Colonic mucosa (tissue), 4 donors: ENCODE results near the gene TAAR9. TPM values are rescaled to one million over a fixed set of nuclear protein-coding genes. Genes with fewer than 3 reads are reported as not detected.
"Not testable (repeated sequence)": the region's sequence is repeated elsewhere in the genome, so short reads cannot be mapped to it uniquely, and the experiment has no call there.

ENCODE experiments used
- DNase-seq: peaks from one replicate; pipeline ENCODE4 v3.0.0-alpha.2; 2020
- H3K27ac ChIP-seq: fragments of 200-600 bp; one replicate; pipeline ENCODE4 v1.8.0; 2021
- H3K27me3 ChIP-seq: fragments of 200-600 bp; one replicate; pipeline ENCODE4 v1.8.0; 2021
- H3K36me3 ChIP-seq: fragments of 200-600 bp; one replicate; pipeline ENCODE4 v1.8.0; 2021
- H3K4me1 ChIP-seq: fragments of 200-600 bp; one replicate; pipeline ENCODE4 v1.8.0; 2021; ENCODE audit warnings: mild to moderate bottlenecking
- H3K4me3 ChIP-seq: fragments of 200-600 bp; one replicate; pipeline ENCODE4 v1.8.0; 2021
- H3K9ac ChIP-seq, 2 donors: one replicate each; pipeline ENCODE4 v1.7.0; 2013; ENCODE audit warnings: control low read depth in 2 of 2, low read depth in 2 of 2, low read length in 2 of 2
- H3K9me3 ChIP-seq: fragments of 200-600 bp; one replicate; pipeline ENCODE4 v1.8.0; 2021
- intact Hi-C: fragments of 100-400 bp; cut with DNase I; formaldehyde crosslinking; loops from one replicate; pipeline ENCODE4 v1.14.1; 2022
- total RNA-seq, 2 donors: library from RNA; stranded (reverse); fragmentation: NEBNext Ultra II Directional in 1 of 2; extraction: Animal tissue kit (Norgen Biotek cat#: 25700) in 1 of 2; gene quantifications; one replicate each; pipeline ENCODE4 v1.2.1, GENCODE V29; 2021
- TF ChIP-seq, protein P1 (sequence below): fragments of 200-600 bp; IDR thresholded peaks from one replicate; pipeline ENCODE4 v1.8.0; 2022; ENCODE audit warnings: antibody characterized with exemption, mild to moderate bottlenecking
- donor health status: healthy.
- donor health status: DM: no; HTN: no; CAD: no.
- donor health status: DM: no; HTN: no; CAD: no.

TAAR9 gene
- total RNA-seq, 2 donors from 2014 or later: not detected

DNA sequence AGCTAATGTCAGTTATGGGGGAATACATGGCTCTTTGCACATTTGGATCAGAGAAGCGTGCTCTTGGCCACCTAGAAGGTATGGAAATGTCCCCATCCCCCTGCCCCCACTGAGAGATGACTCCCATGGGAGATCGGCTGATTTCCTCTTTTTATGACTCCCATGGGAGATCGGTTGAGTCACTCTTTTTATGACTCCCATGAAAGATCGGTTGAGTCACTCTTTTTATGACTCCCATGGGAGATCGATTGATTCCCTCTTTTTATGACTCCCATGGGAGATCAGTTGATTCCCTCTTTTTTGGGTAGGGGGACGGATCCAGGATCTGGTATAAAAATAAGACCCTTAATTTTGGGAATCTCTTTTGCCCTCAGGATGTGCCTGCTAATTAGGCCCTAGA lies 10.3 kb upstream of the TAAR9 start:
- DNase-seq: no peak
- H3K4me1 ChIP-seq: no peaks in the 10 kb centered on the region

GRCh38 chr6:132530293-132530974 lies 7.6 kb upstream of the TAAR9 start:
- peak; percentile 74 for DNase-seq
- Histone ChIP-seq H3K4me3 (no peak overlapping the region), H3K27me3 (no peaks in the 10 kb centered on the region), H3K9me3 (no peaks in the 10 kb centered on the region), H3K9ac (no peak overlapping the region), H3K4me1 (no peaks in the 10 kb centered on the region), H3K27ac (no peak overlapping the region), H3K36me3 (no peaks in the 10 kb centered on the region)
- TF ChIP-seq, protein P1, sequence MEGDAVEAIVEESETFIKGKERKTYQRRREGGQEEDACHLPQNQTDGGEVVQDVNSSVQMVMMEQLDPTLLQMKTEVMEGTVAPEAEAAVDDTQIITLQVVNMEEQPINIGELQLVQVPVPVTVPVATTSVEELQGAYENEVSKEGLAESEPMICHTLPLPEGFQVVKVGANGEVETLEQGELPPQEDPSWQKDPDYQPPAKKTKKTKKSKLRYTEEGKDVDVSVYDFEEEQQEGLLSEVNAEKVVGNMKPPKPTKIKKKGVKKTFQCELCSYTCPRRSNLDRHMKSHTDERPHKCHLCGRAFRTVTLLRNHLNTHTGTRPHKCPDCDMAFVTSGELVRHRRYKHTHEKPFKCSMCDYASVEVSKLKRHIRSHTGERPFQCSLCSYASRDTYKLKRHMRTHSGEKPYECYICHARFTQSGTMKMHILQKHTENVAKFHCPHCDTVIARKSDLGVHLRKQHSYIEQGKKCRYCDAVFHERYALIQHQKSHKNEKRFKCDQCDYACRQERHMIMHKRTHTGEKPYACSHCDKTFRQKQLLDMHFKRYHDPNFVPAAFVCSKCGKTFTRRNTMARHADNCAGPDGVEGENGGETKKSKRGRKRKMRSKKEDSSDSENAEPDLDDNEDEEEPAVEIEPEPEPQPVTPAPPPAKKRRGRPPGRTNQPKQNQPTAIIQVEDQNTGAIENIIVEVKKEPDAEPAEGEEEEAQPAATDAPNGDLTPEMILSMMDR: peak; percentile 89
- intact Hi-C loops: loop anchor here (5.0 to 10.0 kb wide), 2 partner anchors 134 to 237 kb away; no protein-coding TSS in a partner anchor

More for the DNA sequence above, 10.3 kb upstream of the TAAR9 start:
- TF ChIP-seq, protein P1: no peak
- no peaks in the 10 kb centered on the region for H3K36me3 ChIP-seq
- H3K27me3 ChIP-seq: no peaks in the 10 kb centered on the region
- H3K9ac ChIP-seq: no peak overlapping the region
- H3K27ac ChIP-seq: no peak overlapping the region
- H3K9me3 ChIP-seq: no peaks in the 10 kb centered on the region
- intact Hi-C loops: no loop called here
- H3K4me3 ChIP-seq: no peak overlapping the region

DNA sequence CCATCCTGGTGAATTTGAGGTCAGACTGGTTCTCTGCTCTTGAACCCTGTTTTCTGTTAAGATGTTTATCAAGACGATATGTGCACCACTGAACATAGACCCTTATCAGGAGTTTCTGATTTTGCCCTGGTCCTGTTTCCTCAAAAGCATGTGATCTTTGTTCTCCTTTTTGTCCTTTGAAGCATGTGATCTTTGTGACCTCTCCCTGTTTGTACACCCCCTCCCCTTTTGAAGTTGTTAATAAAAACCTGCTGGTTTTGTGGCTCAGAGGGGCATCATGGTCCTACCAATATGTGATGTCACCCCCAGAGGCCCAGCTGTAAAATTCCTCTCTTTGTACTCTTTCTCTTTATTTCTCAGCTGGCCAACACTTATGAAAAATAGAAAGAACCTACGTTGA lies 3.5 kb upstream of the TAAR9 start:
- H3K4me3 ChIP-seq, H3K27me3 ChIP-seq, DNase-seq, H3K4me1 ChIP-seq, H3K27ac ChIP-seq, H3K9ac ChIP-seq, H3K9me3 ChIP-seq, H3K36me3 ChIP-seq: not testable (repeated sequence)
- intact Hi-C loops: loop anchor here (5.0 to 10.0 kb wide), 2 partner anchors 130 to 233 kb away; no protein-coding TSS in a partner anchor

GRCh38 chr6:132537145-132537544 lies 932 bp upstream of the TAAR9 start:
- H3K9ac ChIP-seq: no peak overlapping the region
- intact Hi-C loops: loop anchor here (10.0 kb wide), 1 partner anchor 128 kb away; no protein-coding TSS in a partner anchor
- H3K4me3 ChIP-seq: no peak overlapping the region
- H3K4me1 ChIP-seq: no peaks in the 10 kb centered on the region
- DNase-seq: no peak
- no peaks in the 10 kb centered on the region for H3K9me3 ChIP-seq
- TF ChIP-seq, protein P1: no peak
- H3K27me3 ChIP-seq: no peaks in the 10 kb centered on the region
- no peaks in the 10 kb centered on the region for H3K36me3 ChIP-seq
- no peak overlapping the region for H3K27ac ChIP-seq

- Histone ChIP-seq H3K4me3 (no peak overlapping the region), H3K9me3 (no peaks in the 10 kb centered on the region), H3K27me3 (no peaks in the 10 kb centered on the region), H3K9ac (no peak overlapping the region), H3K27ac (no peak overlapping the region), H3K4me1 (no peaks in the 10 kb centered on the region), H3K36me3 (no peaks in the 10 kb centered on the region)
- intact Hi-C loops: no loop called here
- no peak for DNase-seq
- TF ChIP-seq, protein P1: no peak
These were observed 6.7 kb downstream of the TAAR9 start for GRCh38 chr6:132544826-132545225.

DNA sequence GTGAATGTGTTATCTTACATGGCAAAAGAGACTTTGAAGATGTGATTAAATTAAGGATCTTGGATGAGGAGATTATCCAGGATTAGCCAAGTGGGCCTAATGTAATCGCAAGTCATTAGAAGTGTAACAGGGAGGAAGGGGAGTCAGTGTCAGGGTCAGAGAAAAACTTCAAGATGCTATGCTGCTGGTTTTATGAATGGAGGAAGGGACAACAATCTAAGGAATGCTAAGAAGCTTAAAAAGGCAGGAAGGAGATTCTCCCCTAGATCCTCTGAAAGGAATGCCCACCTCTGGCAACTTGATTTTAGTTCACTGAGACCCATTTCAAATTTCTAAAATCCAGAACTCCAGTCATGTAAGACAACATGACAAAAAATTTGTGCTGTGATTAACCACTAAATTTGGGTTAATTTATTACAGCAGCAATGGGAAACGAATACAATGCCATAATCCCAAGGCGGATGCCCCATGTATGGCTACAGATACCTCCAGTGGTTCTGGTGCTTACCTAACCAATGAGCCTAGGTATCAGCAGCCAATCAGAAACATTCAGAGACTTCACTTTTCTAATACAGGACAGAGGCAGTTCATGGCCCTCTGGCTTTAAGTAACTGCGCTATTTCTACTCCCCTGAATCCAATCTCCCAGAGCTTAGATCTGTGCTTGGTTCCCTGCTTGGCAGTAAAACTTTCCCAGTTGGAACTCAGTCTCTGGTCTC lies 10.8 kb downstream of the TAAR9 start:
- Histone ChIP-seq H3K27me3 (no peaks in the 10 kb centered on the region), H3K27ac (no peak overlapping the region), H3K4me1 (no peaks in the 10 kb centered on the region), H3K4me3 (no peak overlapping the region), H3K36me3 (no peaks in the 10 kb centered on the region), H3K9ac (no peak overlapping the region), H3K9me3 (no peaks in the 10 kb centered on the region)
- DNase-seq: no peak
- intact Hi-C loops: no loop called here
- TF ChIP-seq, protein P1: no peak
